HepG2 (cell line): ENCODE results near the gene STK11. TPM values are rescaled to one million over a fixed set of nuclear protein-coding genes. Genes with fewer than 3 reads are reported as not detected.

Experiments
- BATF2 ChIP-seq: sonication (generic); formaldehyde crosslinking; IDR thresholded peaks from 2 replicates; pipeline ENCODE4 v1.8.0; 2022; ENCODE audit warnings: mild to moderate bottlenecking, missing genetic modification reagents, moderate library complexity
- BHLHE40 ChIP-seq: IDR thresholded peaks from 2 replicates; pipeline ENCODE4 v1.6.1; 2011; ENCODE audit warnings: low read length, improper control_type of control experiment
- DNMT1 ChIP-seq: sonication (generic); formaldehyde crosslinking; IDR thresholded peaks from 2 replicates; pipeline ENCODE4 v1.5.1; 2020; ENCODE audit warnings: mild to moderate bottlenecking, missing genetic modification reagents
- DZIP1 ChIP-seq: sonication (generic); formaldehyde crosslinking; IDR thresholded peaks from 2 replicates; pipeline ENCODE4 v1.5.0; 2020; ENCODE audit warnings: mild to moderate bottlenecking, missing genetic modification reagents
- HINFP ChIP-seq: sonication (generic); formaldehyde crosslinking; IDR thresholded peaks from 2 replicates; pipeline ENCODE4 v1.4.0; 2020; ENCODE audit warnings: low read depth, mild to moderate bottlenecking, missing genetic modification reagents
- HNRNPL ChIP-seq: fragments of 200-400 bp; formaldehyde crosslinking; IDR thresholded peaks from 2 replicates; pipeline ENCODE4 v1.6.1; 2017; ENCODE audit warnings: mild to moderate bottlenecking, low read depth, low read length
- HNRNPLL ChIP-seq: fragments of 200-400 bp; formaldehyde crosslinking; IDR thresholded peaks from 2 replicates; pipeline ENCODE4 v1.6.1; 2017; ENCODE audit warnings: mild to moderate bottlenecking, low read depth, low read length; ENCODE audit not compliant: poor library complexity, severe bottlenecking
- ISX ChIP-seq: sonication (generic); formaldehyde crosslinking; conservative IDR thresholded peaks from 2 replicates; pipeline ENCODE4 v1.5.0; 2020; ENCODE audit warnings: missing genetic modification reagents
- KDM3A ChIP-seq: IDR thresholded peaks from 2 replicates; pipeline ENCODE4 v1.6.1; 2018; ENCODE audit warnings: low read depth, missing compliant biosample characterization
- KLF13 ChIP-seq: sonication (generic); formaldehyde crosslinking; IDR thresholded peaks from 2 replicates; pipeline ENCODE4 v1.4.0; 2020; ENCODE audit warnings: mild to moderate bottlenecking, missing genetic modification reagents
- MTF2 ChIP-seq: sonication (generic); formaldehyde crosslinking; IDR thresholded peaks from 2 replicates; pipeline ENCODE4 v1.5.0; 2020; ENCODE audit warnings: missing genetic modification reagents, borderline replicate concordance
- PAF1 ChIP-seq: IDR thresholded peaks from 2 replicates; pipeline ENCODE4 v1.6.1; 2016; ENCODE audit warnings: missing genetic modification reagents, missing compliant biosample characterization
- PBX2 ChIP-seq: IDR thresholded peaks from 2 replicates; pipeline ENCODE4 v1.6.1; 2016; ENCODE audit warnings: control low read depth
- RXRA ChIP-seq: sonication (generic); formaldehyde crosslinking; IDR thresholded peaks from 2 replicates; pipeline ENCODE4 v1.5.1; 2020; ENCODE audit warnings: missing genetic modification reagents
- SAP130 ChIP-seq: IDR thresholded peaks from 2 replicates; pipeline ENCODE4 v1.6.1; 2016; ENCODE audit warnings: low read depth
- TBL1XR1 ChIP-seq: fragments of 150-350 bp; IDR thresholded peaks from 2 replicates; pipeline ENCODE4 v1.6.1; 2014; ENCODE audit warnings: borderline replicate concordance, low read length; ENCODE audit not compliant: partially characterized antibody
- ZBTB7A ChIP-seq: sonication (generic); formaldehyde crosslinking; IDR thresholded peaks from 2 replicates; pipeline ENCODE4 v1.8.0; 2022; ENCODE audit warnings: mild to moderate bottlenecking, missing genetic modification reagents
- ZFAT ChIP-seq: sonication (generic); formaldehyde crosslinking; conservative IDR thresholded peaks from 2 replicates; pipeline ENCODE4 v1.8.1; 2023; ENCODE audit warnings: missing genetic modification reagents, inconsistent platforms
- ZFP41 ChIP-seq: sonication (generic); formaldehyde crosslinking; IDR thresholded peaks from 2 replicates; pipeline ENCODE4 v1.4.0; 2020; ENCODE audit warnings: mild to moderate bottlenecking, missing genetic modification reagents, borderline replicate concordance
- ZKSCAN1 ChIP-seq: fragments of 150-350 bp; IDR thresholded peaks from 2 replicates; pipeline ENCODE4 v1.6.1; 2014; ENCODE audit warnings: low read length
- ZNF30 ChIP-seq: sonication (generic); formaldehyde crosslinking; IDR thresholded peaks from 2 replicates; pipeline ENCODE4 v1.5.0; 2020; ENCODE audit warnings: mild to moderate bottlenecking, missing genetic modification reagents
- ZNF563 ChIP-seq: sonication (generic); formaldehyde crosslinking; IDR thresholded peaks from 2 replicates; pipeline ENCODE4 v1.8.0; 2022; ENCODE audit warnings: mild to moderate bottlenecking, moderate library complexity, missing genetic modification reagents
- ZNF75D ChIP-seq: sonication (generic); formaldehyde crosslinking; IDR thresholded peaks from 2 replicates; pipeline ENCODE4 v1.8.1; 2023; ENCODE audit warnings: missing genetic modification reagents, mild to moderate bottlenecking, borderline replicate concordance
- ZNF839 ChIP-seq: sonication (generic); formaldehyde crosslinking; IDR thresholded peaks from 2 replicates; pipeline ENCODE4 v1.4.0; 2020; ENCODE audit warnings: missing genetic modification reagents, mild to moderate bottlenecking, borderline replicate concordance
- ZNF891 ChIP-seq: sonication (generic); formaldehyde crosslinking; IDR thresholded peaks from 2 replicates; pipeline ENCODE4 v1.5.0; 2020; ENCODE audit warnings: mild to moderate bottlenecking, missing genetic modification reagents
- polyA plus RNA-seq, 8 experiments: library from polyadenylated mRNA; depleted of rRNA in 3 of 8; stranded (reverse) in 7 of 8; unstranded in 1 of 8; fragments of >200 nt; fragmentation: Illumina TruSeq in 4 of 8; extraction: Trizol in 4 of 8; gene quantifications; 2 replicates each; pipeline versions ENCODE4 v1.2.1 to v1.2.3, GENCODE V29; 2011 to 2016; ENCODE audit warnings: low read depth in 4 of 8, missing spikeins in 1 of 8, mixed read lengths in 1 of 8; ENCODE audit not compliant: insufficient read depth in 1 of 8
- total RNA-seq, 5 experiments: library from RNA; depleted of rRNA; stranded (reverse); fragments of >200 nt; fragmentation: Illumina TruSeq; extraction: Trizol; gene quantifications; 2 replicates each; pipeline ENCODE4 v1.2.3, GENCODE V29; 2016; ENCODE audit warnings: low read depth in 1 of 5

Gene STK11
- total and polyA plus RNA-seq, 2 of the 13 experiments (the other 11 are each of a cell fraction or from before 2014, with no cell fraction given) = 27.5 to 43.6 TPM

- TF ChIP-seq ZFP41 (CRISPR knock-in tag) (0 out of 2 replicates have a peak, but pooled peaks have one; percentile 59), ZKSCAN1 (no peak), ZFAT (CRISPR knock-in tag) (no peak), ZNF891 (CRISPR knock-in tag) (peak; percentile 83; the same call in 1 of the 2 replicates), PBX2 (CRISPR knock-in tag) (no peak), MTF2 (no peak), RXRA (CRISPR knock-in tag) (no peak; the same call in 1 of the 2 replicates), HNRNPL (peak; percentile 89), ZBTB7A (CRISPR knock-in tag) (0 out of 2 replicates have a peak, but pooled peaks have one; percentile 33), DNMT1 (no peak), ZNF563 (CRISPR knock-in tag) (peak; percentile 28; the same call in 1 of the 2 replicates), BHLHE40 (peak; percentile 33; the same call in 1 of the 2 replicates), TBL1XR1 (no peak), HNRNPLL (peak; percentile 62), ZNF30 (CRISPR knock-in tag) (no peak), BATF2 (no peak), ZNF839 (CRISPR knock-in tag) (no peak), ISX (CRISPR knock-in tag) (no peak), ZNF75D (CRISPR knock-in tag) (no peak), HINFP (CRISPR knock-in tag) (no peak), KDM3A (no peak), PAF1 (CRISPR knock-in tag) (no peak), KLF13 (CRISPR knock-in tag) (peak; percentile 68; the same call in 1 of the 2 replicates), DZIP1 (CRISPR knock-in tag) (peak; percentile 80; the same call in 1 of the 2 replicates), SAP130 (CRISPR knock-in tag) (peak; percentile 28; the same call in 1 of the 2 replicates)
Measured at GRCh38 chr19:1238369-1239303, 33.1 kb downstream of the STK11 start (continued).
